ENCODE data around the gene ANKRD29.

ANKRD29 gene

GRCh38 chr18:23617412-23618014, 45.2 kb downstream of the ANKRD29 start:
- H3K4me2 ChIP-seq (ENCODE audit: low read depth, low read length, poor library complexity, severe bottlenecking): no peak overlapping the region
- H3K4me1 ChIP-seq (ENCODE audit: insufficient read depth, low read length, poor library complexity, severe bottlenecking): no peaks in the 10 kb centered on the region
- no peaks in the 10 kb centered on the region for H3F3A ChIP-seq (ENCODE audit: low read depth)
- H3K9me3 ChIP-seq (ENCODE audit: insufficient read depth, low read depth, low read length): no peaks in the 10 kb centered on the region
- H3K9me2 ChIP-seq (replicated peaks; ENCODE audit: low read depth, low read length): no peaks in the 10 kb centered on the region
- H2AFZ ChIP-seq (ENCODE audit: low read length): peak overlapping the region; percentile 48
- no peaks in the 10 kb centered on the region for H4K20me1 ChIP-seq (ENCODE audit: insufficient read depth, low read length, poor library complexity, severe bottlenecking)
- H3K36me3 ChIP-seq (ENCODE audit: insufficient read depth, low read length): no peaks in the 10 kb centered on the region
- H3K9ac ChIP-seq (ENCODE audit: low read depth, low read length, poor library complexity, severe bottlenecking): no peak overlapping the region
- H3K4me3 ChIP-seq (ENCODE audit: low read length, poor library complexity, severe bottlenecking): no peak overlapping the region
- H3K27me3 ChIP-seq (ENCODE audit: insufficient read depth, low read length, poor library complexity, severe bottlenecking): no peaks in the 10 kb centered on the region
- no peaks in the 10 kb centered on the region for H3K79me2 ChIP-seq (ENCODE audit: insufficient read depth, low read length)
- TF ChIP-seq CTCF (conservative IDR thresholded peaks at IDR 0.05; ENCODE audit: low read length) (no peak), EZH2phosphoT487 (IDR thresholded peaks at IDR 0.05; ENCODE audit: borderline replicate concordance) (no peak)

- H3K36me3 ChIP-seq (ENCODE audit: insufficient read depth, low read length): no peaks in the 10 kb centered on the region
- H3K9ac ChIP-seq (ENCODE audit: low read depth, low read length, poor library complexity, severe bottlenecking): no peak overlapping the region
- no peaks in the 10 kb centered on the region for H3K9me2 ChIP-seq (replicated peaks; ENCODE audit: low read depth, low read length)
- no peak overlapping the region for H3K4me2 ChIP-seq (ENCODE audit: low read depth, low read length, poor library complexity, severe bottlenecking)
- no peaks in the 10 kb centered on the region for H3K79me2 ChIP-seq (ENCODE audit: insufficient read depth, low read length)
- H3K4me3 ChIP-seq (ENCODE audit: low read length, poor library complexity, severe bottlenecking): no peak overlapping the region
- no peaks in the 10 kb centered on the region for H4K20me1 ChIP-seq (ENCODE audit: insufficient read depth, low read length, poor library complexity, severe bottlenecking)
- H3K4me1 ChIP-seq (ENCODE audit: insufficient read depth, low read length, poor library complexity, severe bottlenecking): no peaks in the 10 kb centered on the region
- no peak overlapping the region for H2AFZ ChIP-seq (ENCODE audit: low read length)
- no peaks in the 10 kb centered on the region for H3K9me3 ChIP-seq (ENCODE audit: insufficient read depth, low read depth, low read length)
- H3F3A ChIP-seq (ENCODE audit: low read depth): no peaks in the 10 kb centered on the region
- no peaks in the 10 kb centered on the region for H3K27me3 ChIP-seq (ENCODE audit: insufficient read depth, low read length, poor library complexity, severe bottlenecking)
- TF ChIP-seq CTCF (conservative IDR thresholded peaks at IDR 0.05; ENCODE audit: low read length) (no peak), EZH2phosphoT487 (IDR thresholded peaks at IDR 0.05; ENCODE audit: borderline replicate concordance) (no peak)
Observed at GRCh38 chr18:23616258-23616657, 46.5 kb downstream of the ANKRD29 start.

- Histone ChIP-seq H3K4me1 (ENCODE audit: insufficient read depth, low read length, poor library complexity, severe bottlenecking) (no peaks in the 10 kb centered on the region), H2AFZ (ENCODE audit: low read length) (no peak overlapping the region), H3K9ac (ENCODE audit: low read depth, low read length, poor library complexity, severe bottlenecking) (no peak overlapping the region)
Observed at GRCh38 chr18:23614891-23615290, 47.8 kb downstream of the ANKRD29 start.

More at GRCh38 chr18:23614891-23615290, 47.8 kb downstream of the ANKRD29 start:
- no peaks in the 10 kb centered on the region for H3K27me3 ChIP-seq (ENCODE audit: insufficient read depth, low read length, poor library complexity, severe bottlenecking)
- no peak overlapping the region for H3K4me3 ChIP-seq (ENCODE audit: low read length, poor library complexity, severe bottlenecking)
- H4K20me1 ChIP-seq (ENCODE audit: insufficient read depth, low read length, poor library complexity, severe bottlenecking): no peaks in the 10 kb centered on the region
- H3K79me2 ChIP-seq (ENCODE audit: insufficient read depth, low read length): no peaks in the 10 kb centered on the region
- no peaks in the 10 kb centered on the region for H3K9me3 ChIP-seq (ENCODE audit: insufficient read depth, low read depth, low read length)
- no peak for TF ChIP-seq EZH2phosphoT487 (IDR thresholded peaks at IDR 0.05; ENCODE audit: borderline replicate concordance)
- no peak for TF ChIP-seq CTCF (conservative IDR thresholded peaks at IDR 0.05; ENCODE audit: low read length)
- H3K4me2 ChIP-seq (ENCODE audit: low read depth, low read length, poor library complexity, severe bottlenecking): no peak overlapping the region
- no peaks in the 10 kb centered on the region for H3K36me3 ChIP-seq (ENCODE audit: insufficient read depth, low read length)
- H3K9me2 ChIP-seq (replicated peaks; ENCODE audit: low read depth, low read length): no peaks in the 10 kb centered on the region
- no peaks in the 10 kb centered on the region for H3F3A ChIP-seq (ENCODE audit: low read depth)

All from Loucy (cell line).